Spleen (tissue), 7 donors: ENCODE measurements around the gene FSTL5.

ENCODE experiments used
- POLR2A ChIP-seq, 3 donors: fragments of 450-650 bp; IDR thresholded peaks; one replicate each; pipeline ENCODE4 v1.5.1; 2017; ENCODE audit warnings: antibody characterized with exemption in 3 of 3, mild to moderate bottlenecking in 1 of 3
- POLR2AphosphoS5 ChIP-seq, 3 donors: sonication (generic); formaldehyde crosslinking; IDR thresholded peaks; one replicate each; pipeline ENCODE4 v1.5.1; 2017; ENCODE audit warnings: antibody characterized with exemption in 3 of 3
- TF ChIP-seq, protein P1 (sequence below), 11 experiments: fragments of 200-600 bp in 7 of 11; fragments of 450-650 bp in 4 of 11; sonication (generic) in 4 of 11; IDR thresholded peaks in 8 of 11; conservative IDR thresholded peaks in 3 of 11; 1 replicate in 7 of 11; 2 replicates in 4 of 11; pipeline versions ENCODE4 v1.4.0 to v1.8.0; 2016 to 2021; ENCODE audit warnings: antibody characterized with exemption in 11 of 11, inconsistent platforms in 4 of 11, mild to moderate bottlenecking in 1 of 11
- donor health status: DM: no; HTN: no; CAD: no; lungs with moderate emphysema.
- donor health status: DM: no; HTN: no; CAD: no.
- donor health status: DM: no; HTN: no; CAD: no.

GRCh38 chr4:161342881-161343568, 820.8 kb downstream of the FSTL5 start:
- TF ChIP-seq, protein P1, sequence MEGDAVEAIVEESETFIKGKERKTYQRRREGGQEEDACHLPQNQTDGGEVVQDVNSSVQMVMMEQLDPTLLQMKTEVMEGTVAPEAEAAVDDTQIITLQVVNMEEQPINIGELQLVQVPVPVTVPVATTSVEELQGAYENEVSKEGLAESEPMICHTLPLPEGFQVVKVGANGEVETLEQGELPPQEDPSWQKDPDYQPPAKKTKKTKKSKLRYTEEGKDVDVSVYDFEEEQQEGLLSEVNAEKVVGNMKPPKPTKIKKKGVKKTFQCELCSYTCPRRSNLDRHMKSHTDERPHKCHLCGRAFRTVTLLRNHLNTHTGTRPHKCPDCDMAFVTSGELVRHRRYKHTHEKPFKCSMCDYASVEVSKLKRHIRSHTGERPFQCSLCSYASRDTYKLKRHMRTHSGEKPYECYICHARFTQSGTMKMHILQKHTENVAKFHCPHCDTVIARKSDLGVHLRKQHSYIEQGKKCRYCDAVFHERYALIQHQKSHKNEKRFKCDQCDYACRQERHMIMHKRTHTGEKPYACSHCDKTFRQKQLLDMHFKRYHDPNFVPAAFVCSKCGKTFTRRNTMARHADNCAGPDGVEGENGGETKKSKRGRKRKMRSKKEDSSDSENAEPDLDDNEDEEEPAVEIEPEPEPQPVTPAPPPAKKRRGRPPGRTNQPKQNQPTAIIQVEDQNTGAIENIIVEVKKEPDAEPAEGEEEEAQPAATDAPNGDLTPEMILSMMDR (IDR thresholded peaks at IDR 0.05 in 8 of 11, conservative IDR thresholded peaks at IDR 0.05 in 3 of 11): no peak
- TF ChIP-seq POLR2A (IDR thresholded peaks at IDR 0.05) (no peak), POLR2AphosphoS5 (IDR thresholded peaks at IDR 0.05) (no peak)
